Stimulated activated CD8-positive, alpha-beta memory T cell treated with anti-CD3 and anti-CD28 coated beads, Interleukin-2, amount 100 ng/mL, for 1 hour (primary cell): Measurements from ENCODE around the gene ACBD6.

ENCODE experiments used
- DNase-seq, 2 donors: peaks; one replicate each; pipeline ENCODE4 v3.0.0-alpha.2; 2020; ENCODE audit warnings: low read depth in 2 of 2

ACBD6 gene

DNA sequence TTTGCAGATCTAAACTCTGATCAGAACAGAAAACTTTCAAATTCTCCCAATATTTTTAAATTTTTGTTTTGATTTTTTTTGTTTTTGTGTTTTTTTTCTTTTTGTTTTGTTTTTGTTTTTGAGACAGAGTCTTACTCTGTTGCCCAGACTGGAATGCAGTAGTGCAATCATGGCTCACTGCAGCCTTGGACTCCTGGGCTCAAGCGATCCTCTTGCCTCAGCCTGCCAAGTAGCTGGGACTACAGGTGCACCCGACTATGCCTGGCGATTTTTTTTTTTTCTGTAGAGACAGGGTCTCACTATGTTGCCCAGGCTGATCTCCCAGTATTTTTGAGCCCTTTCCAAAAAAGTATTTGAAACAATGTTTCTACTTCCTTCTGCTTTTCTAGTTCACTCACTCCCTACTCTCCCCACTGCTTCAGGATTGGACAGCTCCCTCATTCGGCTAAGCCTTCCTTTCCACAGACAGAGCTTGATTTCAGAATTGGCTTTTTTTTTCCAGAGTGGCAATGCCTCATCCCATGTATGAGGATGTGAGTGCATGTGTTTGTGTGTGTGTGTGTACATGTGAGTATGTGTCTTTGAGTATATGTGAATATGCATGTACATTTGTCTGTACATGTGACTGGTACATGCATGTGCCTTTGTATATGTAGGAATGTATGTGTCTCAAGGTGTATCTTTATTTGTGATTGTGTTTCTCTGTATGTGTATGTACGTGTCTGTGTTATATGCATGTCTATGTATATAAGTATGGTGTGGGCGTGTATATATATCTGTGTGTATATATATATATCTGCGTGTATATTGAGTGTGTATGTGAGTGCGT, 260.4 kb downstream of the ACBD6 start:
- no peak for DNase-seq

GRCh38 chr1:180239145-180240096, 263.0 kb downstream of the ACBD6 start:
- DNase-seq: no peak

GRCh38 chr1:180238675-180239074, 263.7 kb downstream of the ACBD6 start:
- DNase-seq: no peak
